ENCODE results near the gene FIBP.

- TF ChIP-seq YY1 (IDR thresholded peaks at IDR 0.05; ENCODE audit: insufficient read depth, insufficient read length), result no peak
- TF ChIP-seq ZNF274 (IDR thresholded peaks at IDR 0.05; ENCODE audit: low read depth, low read length), result no peak
Observed at GRCh38 chr11:65851083-65851579, 37.1 kb downstream of the FIBP start.
